HG03175 (cell line): ENCODE results near the gene PPP2R3B.
"Not testable (repeated sequence)": the region's sequence is repeated elsewhere in the genome, so short reads cannot be mapped to it uniquely, and the experiment has no call there.

ENCODE experiments used
- ATAC-seq: cut with Tn5 transposase; IDR thresholded peaks from one replicate; pipeline ENCODE4 v1.9.1; 2021; ENCODE audit warnings: mild to moderate bottlenecking, moderate library complexity; ENCODE audit not compliant: unreplicated experiment

PPP2R3B gene

GRCh38 chrX:338836-339400, 47.8 kb downstream of the PPP2R3B start:
- ATAC-seq: no peak

- no peak for ATAC-seq
Observed at GRCh38 chrX:338281-338835, 48.3 kb downstream of the PPP2R3B start.

GRCh38 chrX:337331-337831, 49.3 kb downstream of the PPP2R3B start:
- ATAC-seq: no peak

GRCh38 chrX:336227-336626, 50.5 kb downstream of the PPP2R3B start:
- ATAC-seq: no peak

GRCh38 chrX:335758-336155, 51.0 kb downstream of the PPP2R3B start:
- ATAC-seq: no peak

GRCh38 chrX:334971-335757, 51.5 kb downstream of the PPP2R3B start:
- no peak for ATAC-seq

GRCh38 chrX:334331-334891, 52.3 kb downstream of the PPP2R3B start:
- ATAC-seq: no peak

GRCh38 chrX:333611-334311, 52.9 kb downstream of the PPP2R3B start:
- ATAC-seq: no peak

- no peak for ATAC-seq
Observed at GRCh38 chrX:332916-333610, 53.6 kb downstream of the PPP2R3B start.

GRCh38 chrX:332496-332860, 54.2 kb downstream of the PPP2R3B start:
- ATAC-seq: no peak

GRCh38 chrX:331825-332495, 54.7 kb downstream of the PPP2R3B start:
- no peak for ATAC-seq

GRCh38 chrX:331151-331824, 55.4 kb downstream of the PPP2R3B start:
- no peak for ATAC-seq

- ATAC-seq: no peak
Observed at GRCh38 chrX:330726-331150, 56.0 kb downstream of the PPP2R3B start.

- ATAC-seq: not testable (repeated sequence)
Observed at GRCh38 chrX:330141-330725, 56.5 kb downstream of the PPP2R3B start.

GRCh38 chrX:329291-329910, 57.3 kb downstream of the PPP2R3B start:
- no peak for ATAC-seq

- ATAC-seq: no peak
Observed at GRCh38 chrX:327660-328126, 59.0 kb downstream of the PPP2R3B start.

GRCh38 chrX:324664-325063, 62.0 kb downstream of the PPP2R3B start:
- not testable (repeated sequence) for ATAC-seq
